ENCODE data around the gene GRIN2B. TPM values are rescaled to one million over a fixed set of nuclear protein-coding genes. Genes with fewer than 3 reads are reported as not detected.

Gene GRIN2B
- total RNA-seq, 1 donor from 2014 or later = 0.02 TPM

GRCh38 chr12:13942826-13943225, 38.6 kb downstream of the GRIN2B start:
- TF ChIP-seq CTCF (IDR thresholded peaks at IDR 0.05; ENCODE audit: partially characterized antibody, unreplicated experiment) = no peak
- Mint-ChIP-seq H3K27me3 (ENCODE audit: unreplicated experiment) (no peaks in the 10 kb centered on the region), H3K36me3 (ENCODE audit: unreplicated experiment) (no peaks in the 10 kb centered on the region), H3K4me1 (ENCODE audit: low read depth, unreplicated experiment) (peaks cover 5% of the 10 kb centered on the region), H3K27ac (ENCODE audit: unreplicated experiment) (no peak overlapping the region), H3K4me3 (ENCODE audit: unreplicated experiment) (no peak overlapping the region), H3K9me3 (ENCODE audit: unreplicated experiment) (no peaks in the 10 kb centered on the region)
- DNase-seq = no peak

- Mint-ChIP-seq H3K36me3 (ENCODE audit: unreplicated experiment) (no peaks in the 10 kb centered on the region), H3K4me1 (ENCODE audit: low read depth, unreplicated experiment) (peaks cover 5% of the 10 kb centered on the region), H3K27me3 (ENCODE audit: unreplicated experiment) (no peaks in the 10 kb centered on the region), H3K27ac (ENCODE audit: unreplicated experiment) (no peak overlapping the region), H3K9me3 (ENCODE audit: unreplicated experiment) (no peaks in the 10 kb centered on the region), H3K4me3 (ENCODE audit: unreplicated experiment) (no peak overlapping the region)
- peak; percentile 50 for DNase-seq
- TF ChIP-seq CTCF (IDR thresholded peaks at IDR 0.05; ENCODE audit: partially characterized antibody, unreplicated experiment) = peak; percentile 69
These were observed 39.8 kb downstream of the GRIN2B start for GRCh38 chr12:13941258-13942249.

GRCh38 chr12:13940335-13940865, 41.0 kb downstream of the GRIN2B start:
- no peaks in the 10 kb centered on the region for H3K27me3 Mint-ChIP-seq (ENCODE audit: unreplicated experiment)
- TF ChIP-seq CTCF (IDR thresholded peaks at IDR 0.05; ENCODE audit: partially characterized antibody, unreplicated experiment) = no peak
- DNase-seq = no peak
- H3K4me3 Mint-ChIP-seq (ENCODE audit: unreplicated experiment) = no peak overlapping the region
- H3K27ac Mint-ChIP-seq (ENCODE audit: unreplicated experiment) = no peak overlapping the region
- peaks cover 5% of the 10 kb centered on the region for H3K4me1 Mint-ChIP-seq (ENCODE audit: low read depth, unreplicated experiment)
- no peaks in the 10 kb centered on the region for H3K36me3 Mint-ChIP-seq (ENCODE audit: unreplicated experiment)
- no peaks in the 10 kb centered on the region for H3K9me3 Mint-ChIP-seq (ENCODE audit: unreplicated experiment)

- no peak for TF ChIP-seq CTCF (IDR thresholded peaks at IDR 0.05; ENCODE audit: partially characterized antibody, unreplicated experiment)
- Mint-ChIP-seq H3K27me3 (ENCODE audit: unreplicated experiment) (no peaks in the 10 kb centered on the region), H3K36me3 (ENCODE audit: unreplicated experiment) (no peaks in the 10 kb centered on the region), H3K27ac (ENCODE audit: unreplicated experiment) (no peak overlapping the region), H3K9me3 (ENCODE audit: unreplicated experiment) (no peaks in the 10 kb centered on the region), H3K4me3 (ENCODE audit: unreplicated experiment) (no peak overlapping the region), H3K4me1 (ENCODE audit: low read depth, unreplicated experiment) (peaks cover 5% of the 10 kb centered on the region)
- no peak for DNase-seq
These were observed 43.7 kb downstream of the GRIN2B start for GRCh38 chr12:13937735-13938134.

- Mint-ChIP-seq H3K36me3 (ENCODE audit: unreplicated experiment) (no peaks in the 10 kb centered on the region), H3K4me1 (ENCODE audit: low read depth, unreplicated experiment) (no peaks in the 10 kb centered on the region)
- TF ChIP-seq CTCF (IDR thresholded peaks at IDR 0.05; ENCODE audit: partially characterized antibody, unreplicated experiment) = no peak
These were observed 46.2 kb downstream of the GRIN2B start for GRCh38 chr12:13935169-13935568.

More at GRCh38 chr12:13935169-13935568, 46.2 kb downstream of the GRIN2B start:
- Mint-ChIP-seq H3K9me3 (ENCODE audit: unreplicated experiment) (no peaks in the 10 kb centered on the region), H3K27ac (ENCODE audit: unreplicated experiment) (no peak overlapping the region), H3K4me3 (ENCODE audit: unreplicated experiment) (no peak overlapping the region), H3K27me3 (ENCODE audit: unreplicated experiment) (no peaks in the 10 kb centered on the region)
- no peak for DNase-seq
